ENCODE measurements around the gene C9orf153.

DNA sequence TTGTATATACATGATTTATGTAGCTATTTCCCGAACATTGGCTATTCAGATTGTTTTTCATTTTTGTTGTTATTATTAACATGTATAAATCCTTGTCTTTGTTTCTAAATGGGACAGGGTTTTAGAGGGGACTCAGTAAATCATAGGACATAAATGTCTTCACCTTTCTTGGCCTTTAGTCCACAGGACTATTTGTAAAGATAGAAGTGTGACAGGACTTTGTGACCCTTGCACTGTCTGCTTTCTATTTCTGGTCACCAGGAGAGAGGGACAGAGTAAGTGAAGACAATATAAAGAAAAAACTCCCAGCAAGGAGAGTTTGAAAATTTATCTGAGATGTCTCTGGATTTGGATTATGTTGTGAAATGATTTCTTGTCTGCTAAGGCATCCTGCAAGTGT is 81.5 kb downstream of the C9orf153 start:
- TF ChIP-seq, protein P1, sequence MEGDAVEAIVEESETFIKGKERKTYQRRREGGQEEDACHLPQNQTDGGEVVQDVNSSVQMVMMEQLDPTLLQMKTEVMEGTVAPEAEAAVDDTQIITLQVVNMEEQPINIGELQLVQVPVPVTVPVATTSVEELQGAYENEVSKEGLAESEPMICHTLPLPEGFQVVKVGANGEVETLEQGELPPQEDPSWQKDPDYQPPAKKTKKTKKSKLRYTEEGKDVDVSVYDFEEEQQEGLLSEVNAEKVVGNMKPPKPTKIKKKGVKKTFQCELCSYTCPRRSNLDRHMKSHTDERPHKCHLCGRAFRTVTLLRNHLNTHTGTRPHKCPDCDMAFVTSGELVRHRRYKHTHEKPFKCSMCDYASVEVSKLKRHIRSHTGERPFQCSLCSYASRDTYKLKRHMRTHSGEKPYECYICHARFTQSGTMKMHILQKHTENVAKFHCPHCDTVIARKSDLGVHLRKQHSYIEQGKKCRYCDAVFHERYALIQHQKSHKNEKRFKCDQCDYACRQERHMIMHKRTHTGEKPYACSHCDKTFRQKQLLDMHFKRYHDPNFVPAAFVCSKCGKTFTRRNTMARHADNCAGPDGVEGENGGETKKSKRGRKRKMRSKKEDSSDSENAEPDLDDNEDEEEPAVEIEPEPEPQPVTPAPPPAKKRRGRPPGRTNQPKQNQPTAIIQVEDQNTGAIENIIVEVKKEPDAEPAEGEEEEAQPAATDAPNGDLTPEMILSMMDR (IDR thresholded peaks at IDR 0.05), result no peak
- TF ChIP-seq ZFX (IDR thresholded peaks at IDR 0.05; ENCODE audit: borderline replicate concordance), result no peak

All from 22Rv1 (cell line).